ENCODE results near the gene PLAC8L1. TPM values are rescaled to one million over a fixed set of nuclear protein-coding genes. Genes with fewer than 3 reads are reported as not detected.

PLAC8L1 gene
- total RNA-seq, 1 experiment from 2014 or later, result 0.52 TPM

DNA sequence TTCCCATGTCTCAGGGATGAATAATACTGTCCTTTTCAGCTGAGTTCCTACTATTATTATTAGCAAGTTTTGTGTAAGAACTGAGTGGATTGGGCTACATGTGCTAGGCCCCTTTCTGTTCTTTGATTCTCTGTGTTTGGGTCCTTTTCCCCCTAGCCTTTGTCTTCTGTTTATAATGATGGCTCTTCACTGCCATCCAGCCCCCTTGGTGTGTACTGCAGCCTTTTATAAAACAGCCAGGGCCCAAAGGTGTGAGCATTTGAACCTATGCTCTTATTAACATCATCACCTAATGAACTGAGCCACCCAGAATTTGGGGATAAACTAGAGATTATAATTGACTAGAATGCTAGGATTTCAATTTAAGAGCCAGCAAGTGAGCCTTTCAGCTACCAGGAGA, 52.6 kb downstream of the PLAC8L1 start:
- no peak overlapping the region for H2AFZ ChIP-seq (ENCODE audit: low read length)
- H3K9me3 Mint-ChIP-seq, result no peaks in the 10 kb centered on the region

More for the DNA sequence above, 52.6 kb downstream of the PLAC8L1 start:
- H3K27ac ChIP-seq (ENCODE audit: insufficient read length, low read depth, low read length), result no peak overlapping the region
- no peak overlapping the region for H3T11ph ChIP-seq (ENCODE audit: low read length)
- no peak overlapping the region for H4K5ac ChIP-seq (ENCODE audit: insufficient read length, low read depth, low read length)
- no peak overlapping the region for H2AK5ac ChIP-seq (ENCODE audit: insufficient read length, low read length)
- H3K9ac ChIP-seq (ENCODE audit: extremely low read depth, insufficient read length, low read length), result no peak overlapping the region
- H3K79me2 ChIP-seq (ENCODE audit: insufficient read depth, low read length), result no peaks in the 10 kb centered on the region
- peaks cover 3% of the 10 kb centered on the region; the same call in 1 of the 2 replicates for H3K27me3 Mint-ChIP-seq (ENCODE audit: low read depth)
- no peak overlapping the region for H3K23ac ChIP-seq (ENCODE audit: insufficient read length, low read depth, low read length)
- H3K4me1 Mint-ChIP-seq, result peaks cover 10 to 12% of the 10 kb centered on the region in 2 experiments
- H2BK5ac ChIP-seq (ENCODE audit: insufficient read length, low read length), result no peak overlapping the region
- H4K91ac ChIP-seq (ENCODE audit: insufficient read length, low read depth, low read length), result no peak overlapping the region
- no peaks in the 10 kb centered on the region for H3K23me2 ChIP-seq (ENCODE audit: insufficient read length, low read depth, low read length, poor library complexity, severe bottlenecking)
- H3K14ac ChIP-seq (ENCODE audit: insufficient read depth, low read length), result no peak overlapping the region
- no peak overlapping the region for H2BK12ac ChIP-seq (ENCODE audit: insufficient read length, low read depth, low read length)
- H4K20me1 ChIP-seq (ENCODE audit: control insufficient read depth, insufficient read depth, insufficient read length), result no peaks in the 10 kb centered on the region
- no peak for DNase-seq
- H3K4me3 Mint-ChIP-seq, result no peak overlapping the region
- H2BK120ac ChIP-seq (ENCODE audit: low read depth, low read length, poor library complexity, severe bottlenecking), result no peak overlapping the region
- no peaks in the 10 kb centered on the region for H3K27me3 ChIP-seq (ENCODE audit: insufficient read depth, low read length)
- no peak overlapping the region for H3K4me2 ChIP-seq (ENCODE audit: insufficient read depth, insufficient read length, low read length)
- no peak overlapping the region for H3K27ac Mint-ChIP-seq
- no peaks in the 10 kb centered on the region for H3K9me3 ChIP-seq (ENCODE audit: control insufficient read depth, low read depth, low read length)
- no peak overlapping the region for H3K4ac ChIP-seq (ENCODE audit: low read depth, low read length)
- no peak overlapping the region for H2BK20ac ChIP-seq (ENCODE audit: low read depth, low read length, poor library complexity, severe bottlenecking)
- no peak overlapping the region for H4K8ac ChIP-seq (replicated peaks; ENCODE audit: insufficient read length, low read depth, low read length)
- TF ChIP-seq, protein P1, sequence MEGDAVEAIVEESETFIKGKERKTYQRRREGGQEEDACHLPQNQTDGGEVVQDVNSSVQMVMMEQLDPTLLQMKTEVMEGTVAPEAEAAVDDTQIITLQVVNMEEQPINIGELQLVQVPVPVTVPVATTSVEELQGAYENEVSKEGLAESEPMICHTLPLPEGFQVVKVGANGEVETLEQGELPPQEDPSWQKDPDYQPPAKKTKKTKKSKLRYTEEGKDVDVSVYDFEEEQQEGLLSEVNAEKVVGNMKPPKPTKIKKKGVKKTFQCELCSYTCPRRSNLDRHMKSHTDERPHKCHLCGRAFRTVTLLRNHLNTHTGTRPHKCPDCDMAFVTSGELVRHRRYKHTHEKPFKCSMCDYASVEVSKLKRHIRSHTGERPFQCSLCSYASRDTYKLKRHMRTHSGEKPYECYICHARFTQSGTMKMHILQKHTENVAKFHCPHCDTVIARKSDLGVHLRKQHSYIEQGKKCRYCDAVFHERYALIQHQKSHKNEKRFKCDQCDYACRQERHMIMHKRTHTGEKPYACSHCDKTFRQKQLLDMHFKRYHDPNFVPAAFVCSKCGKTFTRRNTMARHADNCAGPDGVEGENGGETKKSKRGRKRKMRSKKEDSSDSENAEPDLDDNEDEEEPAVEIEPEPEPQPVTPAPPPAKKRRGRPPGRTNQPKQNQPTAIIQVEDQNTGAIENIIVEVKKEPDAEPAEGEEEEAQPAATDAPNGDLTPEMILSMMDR (conservative IDR thresholded peaks at IDR 0.05), result peak; percentile 71
- H3K36me3 Mint-ChIP-seq (ENCODE audit: insufficient read depth in 1 of 3, low read depth in 3 of 3), result no peaks in the 10 kb centered on the region
- no peaks in the 10 kb centered on the region for H3K79me1 ChIP-seq (ENCODE audit: insufficient read depth, low read depth, low read length, poor library complexity, severe bottlenecking)
- no peak overlapping the region for H3K18ac ChIP-seq (ENCODE audit: insufficient read length, low read depth, low read length)
- no peak overlapping the region for H3K56ac ChIP-seq (ENCODE audit: insufficient read length, low read depth, low read length)
- no peak overlapping the region for H2BK15ac ChIP-seq (ENCODE audit: low read depth, low read length)
- no peaks in the 10 kb centered on the region for H3K4me1 ChIP-seq (ENCODE audit: insufficient read depth, low read length)
